Activated T-cell treated with anti-CD3 and anti-CD28 coated beads for 4 hours (primary cell): ENCODE measurements around the gene SARNP.
A peak's percentile ranks its signal among the peaks of the same experiment; 100 is the strongest.
"Not testable (repeated sequence)": the region's sequence is repeated elsewhere in the genome, so short reads cannot be mapped to it uniquely, and the experiment has no call there.

Source experiments
- DNase-seq: peaks from one replicate; pipeline ENCODE4 v3.0.0-alpha.2; 2020

The SARNP gene

DNA sequence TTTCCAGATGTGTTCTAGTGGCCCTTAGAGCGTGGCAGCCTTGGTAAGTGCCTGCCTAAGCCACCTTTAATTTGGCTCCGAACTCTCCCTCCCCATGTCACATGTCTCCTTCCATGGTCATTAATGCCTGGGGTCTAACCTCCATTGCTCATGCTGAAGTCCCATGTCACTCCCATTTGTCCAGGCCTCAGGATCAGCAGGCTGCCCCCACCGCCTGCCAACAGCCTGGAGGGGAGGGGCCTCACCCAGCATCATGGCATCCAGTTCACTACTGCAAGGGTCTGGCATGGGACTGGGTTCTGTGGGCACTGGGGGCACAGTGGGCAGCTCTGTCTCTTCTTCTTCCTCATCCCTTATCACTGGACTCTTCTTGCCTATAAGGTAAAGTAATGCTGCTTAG, 20.8 kb upstream of the SARNP start:
- DNase-seq: no peak

DNA sequence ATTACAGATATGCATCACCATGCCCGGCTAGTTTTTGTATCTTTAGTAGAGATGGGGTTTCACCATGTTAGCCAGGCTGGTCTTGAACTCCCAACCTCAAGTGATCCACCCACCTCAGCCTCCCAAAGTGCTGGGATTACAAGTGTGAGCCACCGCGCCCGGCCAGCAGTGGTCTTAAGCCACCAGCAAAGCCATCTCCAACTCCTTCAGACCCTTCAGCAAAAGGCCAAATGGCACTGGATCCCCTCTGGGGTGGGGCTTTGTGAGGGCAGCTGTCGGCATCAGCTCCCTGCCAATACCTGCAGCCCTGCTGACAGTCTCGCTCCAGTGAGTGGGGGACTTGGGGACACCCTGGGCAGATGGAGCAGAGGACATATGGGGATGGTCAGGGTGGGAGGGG, 16.9 kb upstream of the SARNP start:
- DNase-seq: not testable (repeated sequence)

DNA sequence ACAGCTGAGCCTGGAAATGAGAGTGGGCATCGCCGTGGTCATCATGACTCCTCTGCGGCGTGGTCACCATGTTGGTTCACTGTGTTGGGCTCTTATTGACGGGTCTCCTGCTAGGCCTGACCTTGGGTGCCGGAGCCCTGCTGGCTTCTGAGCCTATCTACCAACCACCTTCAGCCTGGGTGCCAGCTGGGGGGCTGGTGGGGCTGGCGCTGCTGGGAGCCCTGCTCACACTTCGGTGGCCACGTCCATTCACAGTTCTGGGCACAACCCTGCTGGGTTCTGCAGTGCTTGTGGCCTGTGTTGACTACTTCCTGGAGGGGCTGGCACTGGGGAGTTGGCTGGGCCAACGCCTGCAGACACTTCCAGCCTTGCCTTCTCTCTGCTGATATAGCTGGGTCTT, 15.5 kb upstream of the SARNP start:
- no peak for DNase-seq

DNA sequence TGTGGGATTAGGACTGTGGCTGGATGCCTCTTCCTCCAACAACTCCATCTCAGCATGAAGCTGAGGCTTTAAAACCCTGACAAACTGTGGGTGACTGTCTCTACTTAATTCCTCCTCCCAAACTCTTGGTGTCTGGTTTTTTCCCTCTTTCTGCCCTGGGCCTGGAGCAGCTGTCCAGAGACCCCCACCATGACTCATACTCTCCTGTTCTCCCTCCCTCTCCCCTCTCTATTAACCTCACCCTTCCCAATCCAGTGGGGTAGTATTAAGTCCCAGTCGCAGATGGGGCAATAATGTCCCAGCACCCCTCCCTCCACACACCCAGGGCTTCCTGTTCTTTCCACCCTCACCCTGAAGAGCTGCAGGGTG, 13.9 kb upstream of the SARNP start:
- no peak for DNase-seq

DNA sequence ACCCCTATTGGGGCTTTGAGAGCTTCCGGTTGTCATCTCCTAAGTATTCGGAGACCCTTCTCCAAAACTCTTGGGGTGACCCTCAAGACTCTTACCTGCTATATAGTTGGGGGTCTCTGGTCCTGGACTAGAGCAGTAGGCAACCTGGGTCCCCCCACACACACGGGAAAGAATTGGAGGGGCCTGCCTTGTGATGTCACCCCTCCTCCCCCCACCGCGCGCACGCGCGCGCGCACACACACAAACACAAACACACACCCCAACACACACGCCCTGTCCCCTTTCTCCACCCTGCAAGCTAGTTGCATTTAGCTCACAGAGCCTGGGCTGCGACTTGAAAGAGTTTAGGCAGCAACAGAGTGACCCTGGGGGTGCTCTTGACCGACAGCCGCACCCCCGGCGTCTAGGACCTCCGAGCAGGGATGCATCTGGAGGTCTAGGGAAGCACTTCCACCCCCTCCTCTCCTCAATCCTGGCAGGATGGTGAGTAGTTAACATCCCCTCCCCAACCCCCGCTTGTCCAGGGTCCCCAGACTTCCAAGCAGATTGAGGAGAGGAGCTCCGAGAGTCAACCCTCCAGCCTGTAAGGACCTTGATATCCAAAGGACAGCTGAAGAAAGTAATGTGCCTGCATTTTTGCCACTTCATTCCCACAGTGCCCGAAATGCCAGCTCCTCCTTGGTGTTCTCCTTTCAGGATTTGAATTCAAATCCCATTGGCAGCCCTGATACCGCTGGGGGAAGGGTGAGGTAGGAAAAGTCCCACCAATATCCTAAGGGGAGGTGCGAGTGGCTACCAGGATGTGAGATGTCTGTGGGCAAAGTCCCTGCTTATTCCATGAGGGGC, 13.3 kb upstream of the SARNP start:
- peak; percentile 45 for DNase-seq

DNA sequence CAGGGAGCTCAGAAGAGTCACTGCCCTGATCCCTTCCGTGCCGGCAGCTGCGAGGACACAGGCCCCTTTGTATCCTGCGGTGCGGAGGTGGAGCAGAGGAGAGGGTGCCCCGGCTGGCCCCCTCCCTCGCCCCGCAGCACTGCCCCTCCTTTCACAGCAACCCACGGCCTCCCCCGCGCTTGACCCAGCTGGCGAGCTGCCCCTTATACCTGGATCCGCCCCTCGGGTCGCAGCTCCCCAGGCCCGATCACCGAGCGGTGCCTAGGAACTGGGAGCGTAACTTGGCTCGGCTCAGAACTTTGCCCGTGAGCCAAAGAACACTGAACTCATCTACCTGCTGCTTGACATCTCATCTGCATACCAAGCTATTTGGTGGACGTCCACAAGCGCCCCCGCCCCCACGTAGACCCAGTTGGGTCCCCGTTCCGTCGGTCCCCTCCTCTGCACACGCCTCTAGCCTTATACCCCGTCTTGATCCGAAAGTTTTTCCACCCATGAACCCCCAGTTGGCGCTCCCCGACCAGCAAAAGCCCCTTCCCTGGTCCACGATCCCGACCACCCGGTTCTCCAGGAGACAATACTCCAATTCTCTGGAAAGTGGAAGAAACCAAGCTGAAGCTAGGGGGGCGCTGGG, 12.6 kb upstream of the SARNP start:
- no peak for DNase-seq

DNA sequence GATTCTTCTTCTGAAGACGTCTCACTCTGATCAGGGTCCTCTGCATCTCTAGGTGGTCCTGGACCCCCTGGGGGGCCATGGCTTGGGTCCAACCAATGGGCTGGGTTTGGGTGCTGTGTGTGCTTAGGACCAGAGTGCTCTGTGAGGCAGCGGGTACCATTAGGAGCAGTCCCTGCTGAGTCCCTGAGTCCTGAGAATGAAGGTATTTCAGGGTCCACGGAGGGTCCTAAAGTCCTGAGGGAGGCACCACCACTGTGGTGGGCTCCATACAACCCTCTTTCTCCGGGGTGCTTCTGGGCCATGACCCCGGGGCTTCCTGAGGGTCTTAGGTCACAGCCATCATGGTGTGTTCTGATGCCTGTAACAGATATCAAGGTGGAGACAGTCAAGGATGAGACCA, 10.8 kb upstream of the SARNP start:
- DNase-seq: no peak

DNA sequence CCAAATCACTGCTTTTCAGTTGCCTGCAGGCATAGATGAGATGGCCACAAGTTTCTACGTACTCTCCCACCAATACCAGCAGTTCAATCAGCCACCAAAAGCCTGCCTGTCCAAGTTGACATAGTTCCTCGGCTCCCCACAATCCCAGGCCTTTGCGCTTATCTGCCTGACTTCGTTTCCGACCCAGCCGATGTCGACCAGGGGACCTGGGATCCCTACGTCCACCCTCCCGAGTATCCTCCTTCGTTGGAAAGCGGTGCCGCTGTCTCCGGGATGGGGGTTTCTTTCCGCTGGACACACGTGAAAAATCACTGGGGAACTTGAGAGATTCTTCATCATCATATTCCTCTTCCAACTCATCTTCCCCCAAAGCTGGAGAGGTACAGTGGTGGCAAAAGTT, 10.3 kb upstream of the SARNP start:
- DNase-seq: no peak

DNA sequence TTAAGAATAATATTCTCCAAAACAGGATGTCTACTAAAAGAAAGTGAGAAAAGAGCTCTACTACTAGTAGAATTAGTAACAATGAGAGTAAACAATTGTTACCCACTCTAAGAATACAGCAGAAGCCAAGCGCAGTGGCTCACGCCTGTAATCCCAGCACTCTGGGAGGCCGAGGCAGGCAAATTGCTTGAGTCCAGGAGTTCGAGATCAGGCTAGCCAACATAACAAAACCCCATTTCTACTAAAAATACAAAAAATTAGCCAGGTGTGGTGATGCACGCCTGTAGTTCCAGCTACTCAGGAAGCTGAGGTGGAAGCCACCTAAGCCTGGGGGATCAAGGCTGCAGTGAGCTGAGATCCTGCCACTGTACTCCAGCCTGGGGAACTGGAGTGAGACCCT, 7.2 kb upstream of the SARNP start:
- no peak for DNase-seq

DNA sequence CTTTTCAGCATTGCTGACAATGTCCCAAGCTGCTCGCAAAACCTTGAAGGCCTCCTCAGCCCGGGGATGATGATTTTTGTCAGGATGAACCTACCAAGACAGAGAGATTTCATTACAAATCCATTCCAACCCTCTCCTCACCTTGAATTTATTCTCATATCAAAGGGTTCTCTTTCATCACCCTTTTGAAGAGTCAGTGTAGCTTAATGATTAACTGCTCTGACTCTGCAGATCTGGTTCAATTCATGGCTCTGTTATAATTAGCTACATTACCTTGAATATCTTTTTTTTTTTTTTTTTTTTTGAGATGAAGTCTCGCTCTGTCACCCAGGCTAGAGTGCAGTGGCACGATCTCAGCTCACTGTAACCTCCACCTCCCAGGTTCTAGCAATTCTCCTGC, 5.9 kb upstream of the SARNP start:
- DNase-seq: no peak

DNA sequence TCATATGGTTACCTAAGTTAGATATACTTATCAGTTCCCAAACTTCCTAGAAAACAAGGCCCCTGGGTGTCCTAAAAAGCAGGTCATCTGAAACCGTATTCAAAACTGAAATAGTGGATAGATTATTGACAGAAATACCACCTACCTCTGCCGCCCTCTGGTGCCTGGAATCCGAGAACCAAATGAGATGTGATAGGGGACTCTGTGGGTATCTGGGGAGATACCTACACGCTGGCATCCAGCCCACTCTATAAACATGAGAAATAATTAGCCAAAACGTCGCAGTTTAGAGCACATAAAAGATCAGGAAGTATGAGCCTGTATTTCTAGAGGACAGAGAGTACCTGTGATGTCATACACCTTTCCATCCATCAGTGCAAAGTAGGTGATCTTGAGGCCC, 4.7 kb upstream of the SARNP start:
- no peak for DNase-seq

DNA sequence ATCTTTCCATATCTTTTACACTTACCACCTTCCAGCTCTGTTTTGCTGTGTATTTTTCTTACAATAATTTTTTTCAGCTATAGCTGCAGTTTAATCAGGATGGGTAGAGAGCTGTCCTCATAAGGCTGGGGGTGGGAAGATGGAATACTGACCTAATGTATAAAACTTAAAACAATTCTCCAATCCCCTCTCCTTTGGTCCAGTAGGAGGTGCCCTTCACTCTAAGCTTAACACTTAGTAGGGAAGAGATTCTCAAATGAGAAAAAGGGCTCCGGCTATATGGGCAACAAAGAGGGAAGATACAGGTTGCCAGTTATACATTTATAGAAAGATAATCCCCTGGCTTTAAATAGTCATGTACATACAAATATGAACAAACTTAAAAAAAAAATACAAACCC, 3.2 kb upstream of the SARNP start:
- DNase-seq: no peak

DNA sequence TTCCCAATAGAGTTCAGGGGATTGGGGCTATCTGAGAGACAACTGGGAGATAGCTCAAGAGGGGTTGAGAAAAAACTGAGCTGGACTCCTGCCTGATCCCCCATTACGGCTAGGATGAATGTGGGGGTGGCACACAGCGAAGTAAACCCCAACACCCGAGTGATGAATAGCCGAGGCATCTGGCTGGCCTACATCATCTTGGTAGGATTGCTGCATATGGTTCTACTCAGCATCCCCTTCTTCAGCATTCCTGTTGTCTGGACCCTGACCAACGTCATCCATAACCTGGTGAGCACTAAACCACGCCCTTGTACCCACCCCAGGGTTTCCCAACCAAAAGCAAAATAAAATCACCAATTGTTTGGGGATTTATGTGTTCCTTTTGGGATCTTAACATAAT, 1.4 kb upstream of the SARNP start:
- DNase-seq: no peak

DNA sequence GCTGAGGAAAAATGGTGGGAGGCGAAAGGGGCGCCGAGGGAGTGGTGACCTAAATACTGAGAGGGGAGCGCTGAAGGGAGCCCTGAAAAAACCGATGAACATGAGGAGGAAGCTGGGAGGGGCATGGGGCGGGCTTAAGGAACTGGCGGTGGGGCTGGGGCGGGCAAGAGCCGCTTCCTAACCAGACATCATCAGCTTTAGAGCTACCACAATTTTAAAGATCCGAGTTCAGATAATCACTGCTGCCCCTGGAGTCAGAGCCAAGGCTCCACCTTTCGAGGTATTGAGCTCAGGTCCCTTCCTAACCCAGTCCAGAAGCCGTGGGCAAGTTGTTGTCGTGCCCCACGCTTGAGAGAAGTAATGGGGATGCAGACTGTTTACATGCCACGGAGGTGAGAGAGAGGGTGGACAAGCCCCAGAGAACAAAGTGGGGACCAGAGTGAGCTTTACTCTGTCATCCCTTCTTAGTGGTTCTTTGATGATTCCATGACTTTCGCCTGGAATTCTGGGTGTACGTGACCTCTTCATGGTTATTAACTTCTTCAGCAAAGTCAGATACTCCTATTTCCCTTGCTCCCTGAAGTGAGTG, 710 bp upstream of the SARNP start:
- DNase-seq: no peak

DNA sequence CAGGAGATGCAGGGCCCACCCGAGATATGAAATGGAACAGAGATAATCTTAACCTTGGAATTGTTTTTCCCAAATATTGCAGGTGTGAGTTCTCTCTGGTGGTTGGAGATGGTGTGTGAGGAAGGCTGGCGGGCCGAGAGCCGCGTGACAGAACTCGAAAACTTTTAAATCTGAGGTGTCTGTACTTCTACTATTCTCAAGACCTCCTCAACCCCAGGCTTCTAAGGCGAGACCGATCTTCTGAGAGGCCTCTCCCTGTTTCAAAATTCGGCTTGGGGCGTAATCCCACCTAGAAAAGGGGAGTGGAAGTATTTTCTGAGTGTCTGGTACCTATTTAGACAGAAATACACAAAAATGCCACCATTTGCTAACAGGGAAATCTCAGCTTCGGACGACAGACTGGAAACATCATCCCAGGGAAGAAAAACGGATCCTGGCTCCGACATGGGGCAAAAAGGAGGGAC, 611 bp downstream of the SARNP start:
- DNase-seq: no peak

DNA sequence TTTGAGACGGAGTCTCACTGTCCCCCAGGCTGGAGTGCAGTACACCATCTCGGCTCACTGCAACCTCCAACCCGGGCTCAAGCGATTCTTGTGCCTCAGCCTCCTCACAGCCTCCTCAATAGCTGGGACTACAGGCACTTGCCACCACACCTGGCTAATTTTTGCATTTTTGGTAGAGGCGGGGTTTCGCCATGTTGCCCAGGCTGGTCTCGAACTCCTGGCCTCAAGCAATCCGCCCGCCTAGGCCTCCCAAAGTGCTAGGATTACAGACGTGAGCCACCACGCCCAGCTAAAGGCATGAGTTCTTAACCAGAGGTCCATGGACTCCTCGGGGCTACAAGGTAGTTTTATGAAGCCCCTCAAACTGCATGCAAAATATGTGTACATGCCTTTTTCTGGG, 2.1 kb downstream of the SARNP start:
- no peak for DNase-seq

DNA sequence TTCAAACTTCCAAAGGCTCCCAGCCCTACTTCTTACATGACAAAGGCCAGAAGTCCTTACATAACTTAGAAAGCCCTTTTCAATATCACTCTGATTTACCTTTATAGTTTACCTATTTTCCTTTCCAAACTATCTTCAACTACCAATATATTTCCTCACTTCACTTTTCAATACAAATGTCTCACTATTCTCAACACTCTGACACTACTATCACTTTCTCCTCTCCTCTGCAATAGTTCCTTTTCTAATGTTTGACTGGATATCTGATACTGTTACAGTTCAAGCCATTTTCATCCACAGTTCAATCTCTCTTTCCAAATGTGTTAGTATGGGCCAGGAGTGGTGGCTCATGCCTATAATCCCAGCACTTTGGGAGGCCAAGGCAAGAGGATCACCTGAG, 3.3 kb downstream of the SARNP start:
- no peak for DNase-seq

DNA sequence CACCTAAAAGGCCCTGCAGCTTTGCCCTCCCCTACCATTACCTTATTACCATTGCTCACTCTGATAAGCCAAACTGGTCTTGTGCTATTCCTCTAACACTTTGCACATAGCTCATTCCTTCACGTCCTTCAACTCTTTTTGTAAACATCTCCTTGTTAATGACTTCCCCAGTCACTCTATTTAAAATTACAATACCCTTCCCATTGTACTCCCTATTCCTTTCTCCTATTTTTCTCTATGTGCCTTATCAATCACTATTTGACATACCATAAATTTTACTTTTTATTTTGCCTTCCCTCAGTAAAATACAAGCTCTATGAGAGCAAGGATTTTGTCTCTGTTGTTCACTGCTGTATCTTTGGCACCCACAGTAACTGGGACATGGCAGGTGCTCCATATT, 5.4 kb downstream of the SARNP start:
- no peak for DNase-seq

DNA sequence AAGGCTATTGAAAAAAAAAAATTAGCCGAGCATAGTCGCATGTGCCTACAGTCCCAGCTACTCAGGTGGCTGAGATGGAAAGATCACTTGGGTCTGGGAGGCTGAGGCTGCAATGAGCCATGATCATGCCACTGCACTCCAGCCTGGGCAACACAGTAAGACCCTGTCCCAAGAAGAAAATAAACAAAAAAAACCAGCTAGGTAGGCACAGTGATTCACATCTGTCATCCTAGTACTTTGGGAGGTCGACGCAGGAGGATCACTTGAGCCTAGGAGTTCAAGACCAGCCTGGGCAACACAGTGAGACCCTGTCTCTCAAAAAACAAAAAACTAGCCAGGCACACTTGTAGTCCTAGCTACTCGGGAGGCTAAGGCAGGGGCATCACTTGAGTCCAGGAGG, 8.2 kb downstream of the SARNP start:
- DNase-seq: no peak

DNA sequence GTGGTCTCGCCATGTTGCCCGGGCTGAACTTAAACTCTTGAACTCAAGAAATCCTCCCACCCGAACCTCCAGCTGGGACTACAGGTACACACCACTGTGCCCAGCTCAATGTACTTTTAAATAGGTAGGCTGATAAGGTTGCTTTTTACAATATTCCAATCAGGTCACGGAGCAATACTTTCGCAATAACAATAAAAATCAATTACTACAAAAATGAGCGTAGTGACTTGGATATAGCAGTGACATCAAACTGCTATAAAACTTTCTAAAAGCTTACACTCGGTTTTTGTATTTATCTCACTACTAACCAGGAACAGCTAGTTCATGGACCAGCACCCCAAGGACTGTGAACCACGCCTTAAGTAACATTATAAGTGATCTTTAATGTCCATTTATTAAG, 10.5 kb downstream of the SARNP start:
- no peak for DNase-seq

DNA sequence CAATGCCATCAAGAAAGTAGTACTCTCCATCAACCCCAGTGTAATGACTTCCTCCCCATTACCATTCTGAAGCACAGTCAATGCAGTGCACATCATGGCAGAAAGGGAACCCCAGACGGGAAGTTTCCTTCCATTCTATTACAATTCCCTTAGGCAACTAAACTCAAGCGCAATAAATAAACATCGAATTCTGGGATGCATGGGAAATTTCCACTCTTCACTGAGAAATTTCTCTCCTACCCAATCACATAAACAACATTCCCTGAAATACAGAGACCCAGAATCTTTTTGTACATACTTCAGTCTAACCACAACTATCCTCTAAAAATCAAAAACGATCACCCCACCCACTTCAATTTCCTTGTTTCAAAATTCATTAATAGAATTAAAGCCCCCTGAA, 20.0 kb downstream of the SARNP start:
- no peak for DNase-seq

DNA sequence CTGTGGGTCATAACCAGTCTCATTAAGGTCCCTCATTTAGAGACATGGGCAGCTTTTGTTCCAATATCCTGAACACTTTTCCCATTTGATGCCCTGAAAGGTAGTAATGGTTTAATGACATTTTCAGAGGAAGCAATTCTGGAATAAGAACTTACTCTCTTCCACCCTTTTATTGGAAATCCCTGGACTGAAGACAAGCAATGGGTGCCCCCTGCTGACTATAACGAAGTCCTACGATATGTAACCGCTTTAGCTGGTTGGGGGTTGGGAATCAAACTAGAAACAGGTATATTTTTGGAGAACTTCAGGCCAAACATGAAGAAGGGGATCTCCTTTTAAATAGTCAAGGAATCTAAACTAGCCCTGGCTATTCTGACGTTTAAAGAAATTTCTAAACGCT, 20.5 kb downstream of the SARNP start:
- DNase-seq: no peak

DNA sequence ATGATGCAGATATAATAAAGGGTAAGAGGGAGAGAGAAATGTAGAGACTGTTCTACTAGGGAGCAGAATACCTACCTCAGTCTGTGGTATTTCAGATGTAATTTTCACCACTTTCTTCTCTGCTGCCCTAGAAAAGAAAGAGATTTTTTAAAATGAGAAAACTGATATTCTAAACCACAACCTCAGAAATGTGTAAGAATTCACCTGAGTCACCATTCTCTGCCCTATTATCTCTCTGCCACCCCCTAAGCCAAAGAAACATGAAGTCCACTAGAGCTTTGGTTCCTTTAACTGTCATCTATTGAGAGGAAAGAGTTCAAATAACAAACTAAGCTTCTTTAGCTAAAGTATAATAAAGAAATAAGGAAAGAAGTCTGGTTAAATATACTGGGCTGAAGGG, 21.6 kb downstream of the SARNP start:
- no peak for DNase-seq

DNA sequence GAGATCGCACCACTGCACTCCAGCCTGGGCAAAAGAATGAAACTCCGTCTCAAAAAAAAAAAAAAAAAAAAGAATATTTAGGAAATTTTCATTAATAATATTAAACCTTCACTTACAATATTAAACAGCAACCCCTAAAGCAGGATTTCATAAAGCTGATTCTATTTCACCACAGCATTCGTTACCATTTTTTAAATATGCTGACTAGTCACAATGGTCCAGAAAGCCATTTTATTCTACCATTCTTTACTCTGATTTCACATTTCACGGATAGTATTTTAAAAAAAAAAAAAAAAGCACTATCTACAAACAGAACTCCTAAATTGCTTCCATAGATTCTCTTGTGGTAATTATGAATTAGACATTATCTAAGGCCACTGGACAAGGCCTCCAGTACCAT, 27.6 kb downstream of the SARNP start:
- no peak for DNase-seq

DNA sequence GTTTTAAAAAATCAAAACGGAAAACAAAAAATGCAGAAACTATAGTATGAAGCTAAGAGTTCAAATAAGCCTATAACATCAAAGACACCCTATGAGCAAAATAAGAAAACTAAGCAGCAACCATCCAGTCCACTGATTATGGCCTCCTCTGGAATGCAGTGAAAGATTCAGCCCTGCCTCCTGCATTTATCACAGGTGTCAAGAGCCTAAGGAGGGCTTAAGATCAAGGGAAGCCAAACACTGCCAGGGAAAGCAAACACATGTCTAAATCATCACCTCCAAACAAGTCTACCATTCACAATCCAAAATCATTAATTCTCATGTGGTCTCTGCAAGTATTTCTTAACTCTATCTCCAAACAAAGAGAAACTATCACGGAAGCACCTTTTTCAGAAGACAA, 28.4 kb downstream of the SARNP start:
- DNase-seq: no peak
